Small intestine (tissue), 7 donors: Measurements from ENCODE around the gene MZT2A. TPM values are rescaled to one million over a fixed set of nuclear protein-coding genes. Genes with fewer than 3 reads are reported as not detected.
"Not testable (repeated sequence)": the region's sequence is repeated elsewhere in the genome, so short reads cannot be mapped to it uniquely, and the experiment has no call there.

ENCODE experiments used
- DNase-seq, 2 donors: peaks; one replicate each; pipeline versions ENCODE4 v3.0.0 to v3.0.0-alpha.2; 2013
- FAIRE-seq: peaks from 2 replicates; lab custom pipeline; 2012; peaks lifted over from hg19 to GRCh38; lab: Jason Lieb, UNC
- H3K27ac ChIP-seq, 3 donors: one replicate each; pipeline ENCODE4 v1.5.1; 2013; ENCODE audit warnings: low read length in 2 of 3, mild to moderate bottlenecking in 2 of 3, control low read depth in 1 of 3, inconsistent platforms in 1 of 3, low read depth in 1 of 3, moderate library complexity in 1 of 3
- H3K27me3 ChIP-seq, 3 donors: one replicate each; pipeline ENCODE4 v1.6.1; 2013; ENCODE audit warnings: low read length in 3 of 3, inconsistent platforms in 1 of 3; ENCODE audit not compliant: control insufficient read depth in 3 of 3, insufficient read depth in 3 of 3
- H3K36me3 ChIP-seq, 3 donors: one replicate each; pipeline ENCODE4 v1.6.1; 2013; ENCODE audit warnings: low read length in 3 of 3, inconsistent platforms in 1 of 3, low read depth in 1 of 3, mild to moderate bottlenecking in 1 of 3, moderate library complexity in 1 of 3; ENCODE audit not compliant: control insufficient read depth in 3 of 3, insufficient read depth in 2 of 3
- H3K4me1 ChIP-seq, 3 donors: one replicate each; pipeline ENCODE4 v1.6.1; 2013; ENCODE audit warnings: low read length in 2 of 3, inconsistent platforms in 1 of 3, low read depth in 1 of 3, mild to moderate bottlenecking in 1 of 3, moderate library complexity in 1 of 3; ENCODE audit not compliant: control insufficient read depth in 3 of 3, insufficient read depth in 2 of 3
- H3K4me3 ChIP-seq, 3 donors: one replicate each; pipeline ENCODE4 v1.5.1; 2013; ENCODE audit warnings: low read length in 3 of 3, control low read depth in 1 of 3, inconsistent platforms in 1 of 3, low read depth in 1 of 3, mild to moderate bottlenecking in 1 of 3, moderate library complexity in 1 of 3
- H3K9me3 ChIP-seq, 2 donors: one replicate each; pipeline ENCODE4 v1.6.1; 2013; ENCODE audit warnings: low read depth in 1 of 2, low read length in 1 of 2; ENCODE audit not compliant: control insufficient read depth in 2 of 2, insufficient read depth in 1 of 2
- whole genome bisulfite sequencing, 3 donors: extraction: QIAGEN DNeasy Blood & Tissue Kit; methylation state at CpG; one replicate each; pipeline ENCODE4 v1.1.7; 2013; 5-methylcytosine and 5-hydroxymethylcytosine counted together
- polyA plus RNA-seq, 4 donors: library from polyadenylated mRNA; stranded (reverse) in 3 of 4; unstranded in 1 of 4; fragments of 200-250 nt in 3 of 4; fragments of 120-200 nt in 1 of 4; gene quantifications; one replicate each; pipeline versions ENCODE4 v1.2.1 to v1.2.3, GENCODE V29; 2013
- donor health status: healthy with polysubstance abuse.
- donor health status: control.
- donor health status: control.
- donor health status: Bipolar disorder and iron deficiency.
- donor health status: healthy.

MZT2A gene
- polyA plus RNA-seq, 4 donors = 67.4 to 176 (median 161) TPM

- 84 to 95% (median 94%) methylated on average over 2 of the region's 2 CpGs for WGBS, 3 donors
- H3K27me3 ChIP-seq, H3K4me1 ChIP-seq, DNase-seq, H3K9me3 ChIP-seq, H3K4me3 ChIP-seq, H3K27ac ChIP-seq, FAIRE-seq: not testable (repeated sequence)
- peaks cover 0 to 14% (median 2%) of the 10 kb centered on the region in 3 donors for H3K36me3 ChIP-seq
Measured at GRCh38 chr2:131525256-131525655, 33.1 kb upstream of the MZT2A start.

- FAIRE-seq = no peak
- Histone ChIP-seq H3K36me3 (peaks cover 3 to 40% (median 5%) of the 10 kb centered on the region in 3 donors), H3K4me3 (no peak overlapping the region), H3K9me3 (no peaks in the 10 kb centered on the region), H3K27me3 (no peaks in the 10 kb centered on the region), H3K27ac (no peak overlapping the region), H3K4me1 (no peaks in the 10 kb centered on the region)
- DNase-seq = no peak
- WGBS, 3 donors = 82 to 90% (median 83%) methylated on average over 20 of the region's 20 CpGs
Measured at GRCh38 chr2:131521961-131522781, 30.0 kb upstream of the MZT2A start.

- not testable (repeated sequence) for H3K4me3 ChIP-seq, H3K27ac ChIP-seq, FAIRE-seq, H3K27me3 ChIP-seq, H3K4me1 ChIP-seq, H3K9me3 ChIP-seq, DNase-seq
- WGBS, 3 donors = 74 to 77% (median 74%) methylated on average over 6 of the region's 6 CpGs
- peaks cover 3 to 47% (median 7%) of the 10 kb centered on the region in 3 donors for H3K36me3 ChIP-seq
Measured at GRCh38 chr2:131521524-131521923, 29.3 kb upstream of the MZT2A start.

GRCh38 chr2:131520526-131520925 lies 28.3 kb upstream of the MZT2A start:
- Histone ChIP-seq H3K27ac (no peak overlapping the region), H3K36me3 (peaks cover 3 to 53% (median 7%) of the 10 kb centered on the region in 3 donors), H3K27me3 (no peaks in the 10 kb centered on the region), H3K9me3 (no peaks in the 10 kb centered on the region), H3K4me3 (no peak overlapping the region), H3K4me1 (no peaks in the 10 kb centered on the region)
- no peak for DNase-seq
- no peak for FAIRE-seq
- 90 to 96% (median 94%) methylated on average over 10 of the region's 10 CpGs for WGBS, 3 donors

GRCh38 chr2:131519871-131520470 lies 27.8 kb upstream of the MZT2A start:
- not testable (repeated sequence) for H3K27ac ChIP-seq, DNase-seq, H3K27me3 ChIP-seq, H3K4me1 ChIP-seq, FAIRE-seq, H3K4me3 ChIP-seq, H3K9me3 ChIP-seq
- H3K36me3 ChIP-seq = peaks cover 3 to 57% (median 7%) of the 10 kb centered on the region in 3 donors
- 80 to 86% (median 83%) methylated on average over 8 to 24 of the region's 24 CpGs for WGBS, 3 donors

GRCh38 chr2:131519466-131519865 lies 27.3 kb upstream of the MZT2A start:
- Histone ChIP-seq H3K27ac (no peak overlapping the region), H3K4me1 (no peaks in the 10 kb centered on the region), H3K9me3 (no peaks in the 10 kb centered on the region), H3K4me3 (no peak overlapping the region), H3K27me3 (no peaks in the 10 kb centered on the region), H3K36me3 (peaks cover 3 to 60% (median 7%) of the 10 kb centered on the region in 3 donors)
- DNase-seq (no peak), FAIRE-seq (no peak)
- 94 to 97% (median 96%) methylated on average over 15 of the region's 15 CpGs for WGBS, 3 donors

- peaks cover 3 to 66% (median 7%) of the 10 kb centered on the region in 3 donors for H3K36me3 ChIP-seq
- not testable (repeated sequence) for DNase-seq, H3K27me3 ChIP-seq, H3K4me3 ChIP-seq, FAIRE-seq, H3K27ac ChIP-seq, H3K9me3 ChIP-seq, H3K4me1 ChIP-seq
- WGBS, 3 donors = 91 to 96% (median 95%) methylated on average over 6 to 10 of the region's 11 CpGs
Measured at GRCh38 chr2:131518531-131518930, 26.3 kb upstream of the MZT2A start.

- H3K36me3 ChIP-seq = peaks cover 3 to 69% (median 7%) of the 10 kb centered on the region in 3 donors
Measured at GRCh38 chr2:131517856-131518255, 25.7 kb upstream of the MZT2A start.

More at GRCh38 chr2:131517856-131518255, 25.7 kb upstream of the MZT2A start:
- not testable (repeated sequence) for DNase-seq, FAIRE-seq, H3K4me3 ChIP-seq, H3K27ac ChIP-seq, H3K4me1 ChIP-seq, H3K27me3 ChIP-seq, H3K9me3 ChIP-seq
- WGBS, 3 donors = 83 to 91% (median 86%) methylated on average over 14 to 16 of the region's 16 CpGs
